HAP-1 (cell line): ENCODE results near the gene CD8B2.
"Not testable (repeated sequence)": the region's sequence is repeated elsewhere in the genome, so short reads cannot be mapped to it uniquely, and the experiment has no call there.

Source experiments
- DNase-seq, 2 experiments: peaks; one replicate each; pipeline ENCODE4 v3.0.0-alpha.2; 2016 to 2020; ENCODE audit warnings: low spot score in 2 of 2
- H3K27me3 ChIP-seq: fragments of 250-450 bp; sonication (Bioruptor Pico); 2 replicates; pipeline ENCODE4 v1.5.1; 2020; ENCODE audit warnings: low read depth, mild to moderate bottlenecking, moderate library complexity
- H3K36me3 ChIP-seq: fragments of 250-450 bp; sonication (Bioruptor Pico); replicated peaks from 2 replicates; pipeline ENCODE4 v1.5.1; 2020; ENCODE audit warnings: mild to moderate bottlenecking
- H3K4me1 ChIP-seq: fragments of 250-450 bp; sonication (Bioruptor Pico); 2 replicates; pipeline ENCODE4 v1.5.1; 2020; ENCODE audit warnings: mild to moderate bottlenecking
- H3K4me3 ChIP-seq: fragments of 250-450 bp; sonication (Bioruptor Pico); 2 replicates; pipeline ENCODE4 v1.5.1; 2020; ENCODE audit warnings: mild to moderate bottlenecking, moderate library complexity
- H3K9me3 ChIP-seq: fragments of 250-450 bp; sonication (Bioruptor Pico); 2 replicates; pipeline ENCODE4 v1.5.1; 2020; ENCODE audit warnings: mild to moderate bottlenecking, moderate library complexity
- in situ Hi-C: fragments of 300-500 bp; cut with MboI; formaldehyde crosslinking; loops from 3 replicates; pipeline ENCODE4 v1.14.3; 2020; ENCODE audit warnings: low sequenced_read_pairs, inconsistent platforms, mixed read lengths

The CD8B2 gene

GRCh38 chr2:106486551-106487385 lies at the start of gene CD8B2:
TSS of gene CD8B2 (plus strand) at chr2:106487364. CDS start at chr2:106487427, 63 bp downstream.
- H3K9me3 ChIP-seq, in situ Hi-C loops, H3K4me3 ChIP-seq, H3K36me3 ChIP-seq, H3K4me1 ChIP-seq, H3K27me3 ChIP-seq, DNase-seq: not testable (repeated sequence)

GRCh38 chr2:106461882-106462281 lies 25.3 kb upstream of the CD8B2 start:
- H3K36me3 ChIP-seq, H3K4me3 ChIP-seq, H3K27me3 ChIP-seq, in situ Hi-C loops, H3K9me3 ChIP-seq, H3K4me1 ChIP-seq: not testable (repeated sequence)
- peak in 1 of 2 experiments; percentile 15 for DNase-seq

GRCh38 chr2:106467516-106467915 lies 19.6 kb upstream of the CD8B2 start:
- H3K4me3 ChIP-seq, in situ Hi-C loops, H3K27me3 ChIP-seq: not testable (repeated sequence)

GRCh38 chr2:106468107-106468506 lies 19.1 kb upstream of the CD8B2 start, which contains the start of gene RGPD3:
TSS of gene RGPD3 (minus strand) at chr2:106468413. CDS start at chr2:106468288, 125 bp downstream.
- H3K4me3 ChIP-seq, H3K27me3 ChIP-seq, DNase-seq, H3K4me1 ChIP-seq, H3K36me3 ChIP-seq, H3K9me3 ChIP-seq, in situ Hi-C loops: not testable (repeated sequence)

More at GRCh38 chr2:106467516-106467915, 19.6 kb upstream of the CD8B2 start:
- H3K4me1 ChIP-seq, H3K9me3 ChIP-seq, H3K36me3 ChIP-seq, DNase-seq: not testable (repeated sequence)

GRCh38 chr2:106470658-106471057 lies 16.5 kb upstream of the CD8B2 start:
- DNase-seq, result peak in 1 of 2 experiments; percentile 67
- in situ Hi-C loops, H3K4me3 ChIP-seq, H3K9me3 ChIP-seq, H3K4me1 ChIP-seq, H3K27me3 ChIP-seq, H3K36me3 ChIP-seq: not testable (repeated sequence)

- in situ Hi-C loops, H3K27me3 ChIP-seq, DNase-seq, H3K4me1 ChIP-seq, H3K9me3 ChIP-seq, H3K36me3 ChIP-seq, H3K4me3 ChIP-seq: not testable (repeated sequence)
Observed at GRCh38 chr2:106477647-106478046, 9.5 kb upstream of the CD8B2 start.

- DNase-seq, H3K27me3 ChIP-seq, H3K4me1 ChIP-seq, H3K9me3 ChIP-seq, H3K36me3 ChIP-seq, in situ Hi-C loops, H3K4me3 ChIP-seq: not testable (repeated sequence)
Observed at GRCh38 chr2:106479563-106479962, 7.6 kb upstream of the CD8B2 start.

- in situ Hi-C loops, H3K9me3 ChIP-seq, H3K36me3 ChIP-seq, H3K27me3 ChIP-seq, DNase-seq, H3K4me3 ChIP-seq, H3K4me1 ChIP-seq: not testable (repeated sequence)
Observed at GRCh38 chr2:106487386-106488191, 425 bp downstream of the CD8B2 start.

- H3K27me3 ChIP-seq, DNase-seq, H3K36me3 ChIP-seq, in situ Hi-C loops, H3K4me1 ChIP-seq, H3K4me3 ChIP-seq, H3K9me3 ChIP-seq: not testable (repeated sequence)
Observed at GRCh38 chr2:106489701-106490100, 2.5 kb downstream of the CD8B2 start.

GRCh38 chr2:106492399-106492798 lies 5.2 kb downstream of the CD8B2 start:
- H3K4me1 ChIP-seq, DNase-seq, H3K27me3 ChIP-seq, H3K4me3 ChIP-seq, H3K9me3 ChIP-seq, H3K36me3 ChIP-seq, in situ Hi-C loops: not testable (repeated sequence)

GRCh38 chr2:106492913-106493312 lies 5.7 kb downstream of the CD8B2 start:
- H3K27me3 ChIP-seq, DNase-seq, H3K4me3 ChIP-seq, H3K36me3 ChIP-seq, H3K4me1 ChIP-seq, in situ Hi-C loops, H3K9me3 ChIP-seq: not testable (repeated sequence)

- DNase-seq, H3K4me1 ChIP-seq, H3K36me3 ChIP-seq, H3K9me3 ChIP-seq, H3K27me3 ChIP-seq, H3K4me3 ChIP-seq, in situ Hi-C loops: not testable (repeated sequence)
Observed at GRCh38 chr2:106498549-106498948, 11.4 kb downstream of the CD8B2 start.

- DNase-seq, H3K9me3 ChIP-seq, H3K4me1 ChIP-seq, H3K4me3 ChIP-seq, H3K36me3 ChIP-seq, in situ Hi-C loops, H3K27me3 ChIP-seq: not testable (repeated sequence)
Observed at GRCh38 chr2:106500350-106500749, 13.2 kb downstream of the CD8B2 start.

- H3K36me3 ChIP-seq, in situ Hi-C loops, H3K4me1 ChIP-seq, H3K27me3 ChIP-seq, H3K9me3 ChIP-seq, DNase-seq, H3K4me3 ChIP-seq: not testable (repeated sequence)
Observed at GRCh38 chr2:106502351-106502750, 15.2 kb downstream of the CD8B2 start.
